Right hindlimb (tissue), 1 donor: ENCODE data around the gene FBXO31.
"Not testable (repeated sequence)": the region's sequence is repeated elsewhere in the genome, so short reads cannot be mapped to it uniquely, and the experiment has no call there.

Experiments used
- DNase-seq: peaks from one replicate; pipeline ENCODE4 v3.0.0-alpha.2; 2018

FBXO31 gene

GRCh38 chr16:87339724-87340105 lies 43.9 kb downstream of the FBXO31 start:
- DNase-seq, result not testable (repeated sequence)

GRCh38 chr16:87339086-87339723 lies 44.4 kb downstream of the FBXO31 start:
- no peak for DNase-seq

DNA sequence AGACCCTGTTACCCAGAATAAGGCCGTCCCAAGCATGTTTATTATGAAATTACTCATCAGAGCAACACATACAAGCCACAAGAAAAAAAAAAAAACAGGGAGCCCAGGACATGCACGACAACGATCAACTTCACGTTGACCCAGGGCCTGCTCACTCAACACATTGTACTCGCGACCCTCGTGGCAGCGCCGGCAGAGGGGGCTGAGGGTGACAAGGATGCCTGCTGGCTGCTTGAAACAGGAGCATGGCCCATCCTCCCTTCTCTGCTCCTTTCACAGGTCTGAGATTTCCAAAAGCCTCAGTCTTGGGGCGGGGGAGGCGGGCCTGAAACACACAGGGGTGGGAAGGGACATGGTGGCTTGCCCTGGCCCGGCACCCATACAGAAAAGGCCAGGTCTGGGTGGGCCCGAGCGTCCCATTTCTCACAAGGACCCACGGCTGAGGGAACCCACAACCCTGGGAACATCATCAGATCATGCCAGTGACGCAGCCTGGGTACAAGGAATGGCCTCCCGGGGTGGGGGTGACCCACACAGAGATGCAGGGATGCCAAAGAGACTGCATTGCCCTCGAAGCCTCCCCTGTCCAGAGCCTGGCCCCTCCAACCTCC lies 45.3 kb downstream of the FBXO31 start:
- no peak for DNase-seq

- no peak for DNase-seq
These were observed 46.3 kb downstream of the FBXO31 start for GRCh38 chr16:87337262-87337771.

DNA sequence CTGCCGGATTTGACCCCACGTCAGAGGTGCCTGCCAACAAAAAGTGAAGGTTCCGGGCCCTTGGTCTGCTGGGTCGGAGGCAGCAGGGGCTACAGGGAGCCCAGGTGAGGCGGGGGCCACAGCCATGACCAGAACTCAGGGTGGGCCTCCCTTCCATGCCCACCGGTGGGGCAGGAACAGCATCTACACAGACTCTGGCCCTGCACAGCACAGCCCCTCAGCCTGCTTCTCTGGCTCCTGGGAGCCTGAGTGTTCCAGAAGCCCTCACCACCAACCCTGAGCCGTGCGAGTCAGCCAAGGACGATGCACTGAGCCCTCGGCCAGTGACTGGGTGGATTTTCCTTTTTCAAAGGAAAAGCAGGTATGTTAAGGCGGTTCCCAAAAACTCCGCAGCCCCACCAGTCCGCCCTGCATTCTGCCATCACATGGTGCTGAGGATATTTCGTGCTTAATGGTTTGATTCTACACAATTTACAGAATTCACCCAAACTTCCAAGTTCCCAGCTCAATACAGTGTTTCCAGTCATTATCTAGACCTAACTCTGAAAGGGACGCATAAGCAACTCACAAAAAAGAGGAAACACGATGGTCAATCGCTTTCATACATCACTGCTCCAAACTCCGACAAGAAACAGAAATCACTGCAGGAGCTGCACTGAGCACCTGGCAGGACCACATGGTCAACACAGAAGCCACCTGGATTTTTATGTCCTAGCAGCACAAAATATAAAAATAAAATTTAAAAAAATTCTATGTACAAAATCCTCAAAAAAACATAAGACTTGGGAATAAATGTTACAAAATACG lies 46.9 kb downstream of the FBXO31 start:
- no peak for DNase-seq

GRCh38 chr16:87335625-87336433 lies 47.7 kb downstream of the FBXO31 start:
- DNase-seq, result no peak

GRCh38 chr16:87334651-87335624 lies 48.6 kb downstream of the FBXO31 start:
- DNase-seq, result no peak

- DNase-seq, result no peak
These were observed 49.8 kb downstream of the FBXO31 start for GRCh38 chr16:87333581-87334331.

DNA sequence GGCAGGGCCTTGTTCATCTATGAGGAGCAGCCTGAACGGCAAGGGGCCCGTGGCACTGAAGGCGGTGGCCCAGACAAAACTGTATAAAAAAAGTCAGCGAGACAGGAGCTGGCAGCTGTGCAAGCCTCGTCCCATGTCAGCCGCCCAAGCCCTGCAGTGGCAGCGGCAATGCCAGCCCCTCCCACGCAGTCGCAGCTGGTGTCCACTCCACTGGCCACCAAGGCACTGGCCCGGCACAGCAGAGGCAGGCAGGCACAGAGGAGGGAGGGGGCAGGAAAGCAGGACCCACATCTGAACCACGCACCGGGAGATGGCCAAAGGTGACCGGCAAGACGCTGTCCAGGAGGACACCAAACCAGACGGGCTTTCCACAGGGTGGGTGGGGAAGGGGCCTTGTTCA lies 50.5 kb downstream of the FBXO31 start:
- DNase-seq, result no peak

GRCh38 chr16:87332150-87332549 lies 51.4 kb downstream of the FBXO31 start:
- DNase-seq, result no peak

GRCh38 chr16:87331241-87331801 lies 52.3 kb downstream of the FBXO31 start:
- no peak for DNase-seq

DNA sequence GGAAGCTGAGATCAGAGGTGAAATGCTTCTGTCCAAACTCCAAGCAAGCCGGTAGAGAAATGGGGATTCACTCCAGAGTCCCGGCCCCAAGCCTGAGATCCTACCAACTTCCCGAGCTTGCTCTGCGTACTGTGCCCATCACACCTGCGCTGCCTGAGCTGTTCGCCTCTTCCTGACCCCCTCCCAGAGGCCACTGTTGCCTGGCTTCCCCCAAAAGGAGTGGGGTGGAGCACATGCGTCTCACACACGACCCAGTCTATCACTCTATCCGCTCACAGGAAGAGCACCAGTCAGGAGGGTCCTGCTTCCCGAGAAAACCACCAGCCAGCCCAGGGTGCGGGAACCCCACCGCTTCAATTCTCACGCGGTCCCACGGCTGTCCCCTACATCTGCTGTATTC lies 52.9 kb downstream of the FBXO31 start:
- DNase-seq, result no peak

- no peak for DNase-seq
These were observed 53.3 kb downstream of the FBXO31 start for GRCh38 chr16:87330257-87330624.

DNA sequence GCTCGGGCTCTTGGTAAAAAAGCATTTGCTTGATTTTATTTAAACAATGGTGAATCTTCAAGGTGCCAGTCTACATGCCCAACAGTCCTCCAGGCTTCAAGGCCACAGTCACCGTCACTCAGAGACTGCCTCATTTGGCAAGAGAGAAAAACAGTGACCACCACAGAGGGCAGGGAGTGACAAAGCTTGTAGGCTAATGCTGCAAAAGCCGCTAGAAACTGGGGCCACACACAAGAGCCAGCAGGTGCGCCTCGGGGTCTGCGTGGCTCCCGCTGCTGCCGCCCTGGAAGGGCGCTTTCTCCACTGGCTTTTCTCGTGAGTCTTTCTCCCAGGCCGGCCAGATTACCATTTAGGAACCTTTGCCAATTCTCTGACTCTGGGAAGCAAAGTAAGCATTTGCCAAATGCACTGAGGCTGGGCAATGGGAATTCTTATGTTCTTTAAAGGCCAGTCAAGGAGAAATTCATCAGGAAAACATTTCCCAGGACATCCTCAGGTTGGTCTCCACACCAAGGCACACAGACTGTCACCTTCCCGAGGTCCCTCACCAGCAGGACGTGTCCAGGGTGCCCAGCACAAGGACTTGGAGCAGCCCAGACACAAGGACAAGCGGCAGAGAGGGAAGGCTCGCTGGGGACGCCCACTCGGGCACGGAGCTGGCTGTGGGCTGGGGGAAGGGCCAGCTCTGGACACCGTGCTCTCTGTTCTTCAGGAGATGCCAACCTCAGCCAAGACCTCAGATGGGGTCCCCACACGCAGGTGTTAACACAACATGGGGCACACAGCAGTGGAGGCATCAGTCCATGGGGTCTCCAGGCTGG lies 53.9 kb downstream of the FBXO31 start:
- no peak for DNase-seq

GRCh38 chr16:87328846-87329245 lies 54.7 kb downstream of the FBXO31 start:
- no peak for DNase-seq

- DNase-seq, result no peak
These were observed 55.6 kb downstream of the FBXO31 start for GRCh38 chr16:87327798-87328495.

DNA sequence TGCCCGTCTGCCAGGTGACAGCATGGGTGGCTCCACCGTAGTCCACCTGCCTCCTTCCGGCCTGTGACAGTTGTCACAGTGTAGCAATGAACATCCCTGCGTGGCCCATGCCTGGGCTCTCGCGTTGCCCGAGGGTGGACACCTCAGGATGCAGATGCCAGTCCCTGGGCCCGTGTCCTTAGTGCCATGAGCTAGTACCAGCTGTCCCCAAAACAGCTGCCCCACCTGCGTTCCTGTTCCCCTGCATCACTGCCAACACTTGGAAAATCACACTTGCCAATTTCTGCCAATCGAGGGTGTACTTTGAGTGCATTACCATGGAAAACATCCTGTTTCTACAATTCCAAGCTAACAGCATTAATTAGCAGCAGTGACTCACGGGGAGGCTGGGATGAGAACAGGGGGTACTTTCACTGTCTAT lies 57.4 kb downstream of the FBXO31 start:
- DNase-seq, result no peak

DNA sequence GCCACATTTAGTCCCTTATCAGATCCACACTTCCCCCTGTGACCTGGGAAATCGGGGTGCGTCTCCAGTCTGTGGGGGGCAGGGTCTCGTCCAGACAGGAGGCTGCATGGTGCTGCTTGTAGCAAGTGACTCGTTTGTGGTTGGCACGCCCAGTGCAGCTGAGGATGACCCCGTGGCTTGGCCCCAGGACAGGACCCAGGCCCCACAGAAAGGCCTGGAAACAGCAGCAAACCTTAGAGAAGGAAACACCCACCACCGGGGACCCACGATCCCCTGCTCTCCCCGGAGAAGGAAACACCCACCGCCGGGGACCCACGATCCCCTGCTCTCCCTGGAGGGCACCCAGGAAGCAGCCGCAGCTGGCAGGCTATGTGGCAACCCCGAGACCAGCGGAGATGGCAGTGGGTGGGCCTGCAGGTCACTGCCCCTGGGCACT lies 58.1 kb downstream of the FBXO31 start:
- no peak for DNase-seq
